HFFc6 (cell line): ENCODE measurements around the gene SMPDL3B. TPM values are rescaled to one million over a fixed set of nuclear protein-coding genes. Genes with fewer than 3 reads are reported as not detected.

Experiments
- DNase-seq: peaks from one replicate; pipeline ENCODE4 v3.0.0-alpha.2; 2018
- H3K27ac Mint-ChIP-seq: 2 replicates; pipeline ENCODE4 v1.8.0; 2020; ENCODE audit warnings: mild to moderate bottlenecking, mixed read lengths
- H3K27me3 Mint-ChIP-seq: 2 replicates; pipeline ENCODE4 v1.8.0; 2021; ENCODE audit warnings: mild to moderate bottlenecking, moderate library complexity, mixed read lengths; ENCODE audit not compliant: insufficient read depth
- H3K36me3 Mint-ChIP-seq: 2 replicates; pipeline ENCODE4 v1.8.0; 2021; ENCODE audit warnings: low read depth, mixed read lengths
- H3K4me1 Mint-ChIP-seq: 2 replicates; pipeline ENCODE4 v1.8.0; 2020; ENCODE audit warnings: low read depth, mixed read lengths
- H3K4me3 Mint-ChIP-seq: 2 replicates; pipeline ENCODE4 v1.8.0; 2020; ENCODE audit warnings: mild to moderate bottlenecking, moderate library complexity, mixed read lengths
- H3K9me3 Mint-ChIP-seq: 2 replicates; pipeline ENCODE4 v1.8.0; 2020; ENCODE audit warnings: mild to moderate bottlenecking, mixed read lengths
- CTCF ChIP-seq: fragments of 200-600 bp; sonication (generic); IDR thresholded peaks from 2 replicates; pipeline ENCODE4 v1.5.0; 2021; ENCODE audit warnings: antibody characterized with exemption, mild to moderate bottlenecking
- total RNA-seq, 6 experiments: library from RNA; stranded (reverse); fragmentation: NEBNext Ultra II Directional; extraction: Animal tissue kit (Norgen Biotek cat#: 25700); gene quantifications; 2 replicates in 1 of 6; 3 replicates in 5 of 6; pipeline ENCODE4 v1.2.3, GENCODE V29; 2021

Gene SMPDL3B
- total RNA-seq, 6 experiments from 2014 or later, result not detected

GRCh38 chr1:27912429-27912828 lies 22.4 kb upstream of the SMPDL3B start:
- no peak for TF ChIP-seq CTCF
- no peak for DNase-seq
- Mint-ChIP-seq H3K36me3 (peaks cover 5% of the 10 kb centered on the region; the same call in 1 of the 2 replicates), H3K27ac (no peak overlapping the region; the same call in 1 of the 2 replicates), H3K4me3 (no peak overlapping the region), H3K27me3 (peaks cover 7% of the 10 kb centered on the region; the same call in 1 of the 2 replicates), H3K4me1 (peaks cover 9% of the 10 kb centered on the region; the same call in 1 of the 2 replicates), H3K9me3 (peaks cover 11% of the 10 kb centered on the region)

- Mint-ChIP-seq H3K4me3 (peak overlapping the region; percentile 100; the same call in 1 of the 2 replicates), H3K36me3 (peaks cover 5% of the 10 kb centered on the region; the same call in 1 of the 2 replicates), H3K9me3 (peaks cover 11% of the 10 kb centered on the region), H3K4me1 (peaks cover 9% of the 10 kb centered on the region; the same call in 1 of the 2 replicates), H3K27me3 (peaks cover 9% of the 10 kb centered on the region; the same call in 1 of the 2 replicates), H3K27ac (peak overlapping the region; percentile 97)
- DNase-seq, result no peak
- TF ChIP-seq CTCF, result no peak
Observed at GRCh38 chr1:27915082-27915575, 19.7 kb upstream of the SMPDL3B start.

GRCh38 chr1:27922272-27922671 lies 12.5 kb upstream of the SMPDL3B start:
- DNase-seq, result no peak
- no peak for TF ChIP-seq CTCF
- Mint-ChIP-seq H3K4me3 (no peak overlapping the region), H3K4me1 (no peaks in the 10 kb centered on the region), H3K9me3 (no peaks in the 10 kb centered on the region), H3K27ac (no peak overlapping the region), H3K27me3 (peaks cover 4% of the 10 kb centered on the region), H3K36me3 (no peaks in the 10 kb centered on the region)

- TF ChIP-seq CTCF, result no peak
- Mint-ChIP-seq H3K27me3 (peaks cover 6% of the 10 kb centered on the region), H3K27ac (no peak overlapping the region), H3K36me3 (no peaks in the 10 kb centered on the region), H3K4me3 (no peak overlapping the region), H3K9me3 (no peaks in the 10 kb centered on the region), H3K4me1 (peaks cover 11% of the 10 kb centered on the region)
- no peak for DNase-seq
Observed at GRCh38 chr1:27928216-27928954, 6.4 kb upstream of the SMPDL3B start.

GRCh38 chr1:27931184-27931583 lies 3.6 kb upstream of the SMPDL3B start:
- Mint-ChIP-seq H3K4me1 (peaks cover 22% of the 10 kb centered on the region), H3K4me3 (no peak overlapping the region), H3K9me3 (no peaks in the 10 kb centered on the region), H3K36me3 (no peaks in the 10 kb centered on the region), H3K27ac (no peak overlapping the region), H3K27me3 (peaks cover 12% of the 10 kb centered on the region)
- TF ChIP-seq CTCF, result no peak
- no peak for DNase-seq
